ENCODE measurements around the gene CBR4.
"Not testable (repeated sequence)": the region's sequence is repeated elsewhere in the genome, so short reads cannot be mapped to it uniquely, and the experiment has no call there.

Gene CBR4

DNA sequence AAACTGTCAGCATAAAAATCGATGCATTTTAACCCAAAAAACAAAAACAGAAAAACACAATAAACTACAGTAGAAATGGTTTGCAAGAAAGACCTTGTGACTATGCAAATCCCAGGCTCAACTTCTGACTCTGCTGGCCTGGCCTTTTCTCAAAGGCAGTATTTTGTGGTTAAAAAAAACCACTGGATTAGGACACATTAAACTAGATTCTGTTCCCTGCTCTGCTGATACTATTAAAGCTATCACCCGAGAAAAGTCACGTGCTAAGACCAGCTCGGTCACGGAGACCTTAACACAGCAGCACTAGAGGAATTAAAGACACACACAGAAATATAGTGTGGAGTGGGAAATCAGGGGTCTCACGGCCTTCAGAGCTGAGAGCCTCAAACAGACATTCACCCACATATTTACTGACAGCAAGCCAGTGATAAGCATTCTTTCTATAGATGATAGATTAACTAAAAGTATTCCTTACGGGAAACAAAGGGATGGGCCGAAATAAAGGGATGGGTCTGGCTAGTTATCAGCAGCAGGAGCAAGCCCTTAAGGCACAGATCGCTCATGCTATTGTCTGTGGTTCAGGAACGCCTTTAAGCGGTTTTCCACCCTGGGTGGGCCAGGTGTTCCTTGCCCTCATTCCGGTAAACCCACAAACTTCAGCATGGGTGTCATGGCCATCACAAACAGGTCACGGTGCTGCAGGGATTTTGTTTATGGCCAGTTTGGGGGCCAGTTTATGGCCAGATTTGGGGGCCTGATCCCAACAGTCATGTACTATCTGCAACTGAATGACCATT lies 16.1 kb downstream of the CBR4 start:
- Histone ChIP-seq H3K4me1 (ENCODE audit: control insufficient read depth, insufficient read depth, low read length, unreplicated experiment) (no peaks in the 10 kb centered on the region), H3K36me3 (ENCODE audit: insufficient read depth, low read length) (0 out of 2 replicates have a peak, but pooled peaks cover 10% of the 10 kb centered on the region), H3K79me2 (ENCODE audit: control insufficient read depth, insufficient read depth, low read length, unreplicated experiment) (peaks cover under 1% of the 10 kb centered on the region), H3K27me3 (ENCODE audit: insufficient read depth, low read length) (no peaks in the 10 kb centered on the region), H2AFZ (ENCODE audit: low read length, unreplicated experiment) (no peak overlapping the region), H3K27ac (ENCODE audit: low read depth, low read length) (no peak overlapping the region), H3K4me3 (ENCODE audit: low read depth, low read length) (no peak overlapping the region)

DNA sequence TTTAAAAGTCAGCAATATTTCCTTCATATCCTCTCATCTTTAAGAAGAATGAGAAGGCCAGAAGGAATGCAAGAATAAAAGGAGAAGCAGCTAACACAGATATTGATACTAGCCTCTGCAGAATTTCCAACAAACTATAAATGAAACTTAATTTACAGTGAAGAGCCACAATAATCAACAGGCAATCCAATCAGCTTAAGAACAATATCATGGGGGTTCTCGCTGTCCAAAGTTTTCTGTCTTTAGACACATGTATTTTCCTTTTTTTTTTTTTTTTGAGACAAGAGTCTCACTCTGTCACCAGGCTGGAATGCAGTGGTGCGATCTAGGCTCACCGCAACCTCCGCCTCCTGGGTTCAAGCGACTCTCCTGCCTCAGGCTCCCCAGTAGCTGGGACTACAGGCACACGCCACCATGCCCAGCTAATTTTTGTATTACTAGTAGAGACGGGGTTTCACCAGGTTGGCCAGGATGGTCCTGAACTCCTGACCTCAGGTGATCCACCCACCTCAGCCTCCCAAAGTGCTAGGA lies 17.0 kb downstream of the CBR4 start:
- not testable (repeated sequence) for H3K4me1 ChIP-seq (ENCODE audit: control insufficient read depth, insufficient read depth, low read length, unreplicated experiment); H3K36me3 ChIP-seq (ENCODE audit: insufficient read depth, low read length); H3K79me2 ChIP-seq (ENCODE audit: control insufficient read depth, insufficient read depth, low read length, unreplicated experiment); H3K4me3 ChIP-seq (ENCODE audit: low read depth, low read length); H2AFZ ChIP-seq (ENCODE audit: low read length, unreplicated experiment); H3K27me3 ChIP-seq (ENCODE audit: insufficient read depth, low read length)
- H3K27ac ChIP-seq (ENCODE audit: low read depth, low read length), result 0 out of 2 replicates have a peak overlapping the region, but pooled peaks have one; percentile 9

DNA sequence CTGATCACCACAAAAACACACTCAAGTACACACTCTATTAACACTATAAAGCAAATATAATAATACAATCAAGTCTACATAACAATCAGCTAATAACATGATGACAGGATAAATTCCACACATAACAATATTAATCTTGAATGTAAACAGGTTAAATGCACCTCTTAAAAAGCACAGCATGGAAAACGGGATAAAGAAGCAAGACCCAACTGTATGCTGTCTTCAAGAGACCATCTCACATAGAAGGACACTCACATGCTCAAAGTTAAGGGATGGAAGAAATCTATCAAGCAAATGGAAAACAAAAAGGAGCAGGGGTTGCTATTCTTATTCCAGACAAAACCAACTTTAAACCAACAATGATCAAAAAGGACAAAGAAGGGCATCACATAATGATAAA lies 28.1 kb downstream of the CBR4 start:
- no peak overlapping the region for H3K27ac ChIP-seq (ENCODE audit: low read depth, low read length)
- H3K4me1 ChIP-seq (ENCODE audit: control insufficient read depth, insufficient read depth, low read length, unreplicated experiment), result peaks cover 12% of the 10 kb centered on the region
- H3K79me2 ChIP-seq (ENCODE audit: control insufficient read depth, insufficient read depth, low read length, unreplicated experiment), result no peaks in the 10 kb centered on the region
- no peak overlapping the region for H2AFZ ChIP-seq (ENCODE audit: low read length, unreplicated experiment)
- H3K27me3 ChIP-seq (ENCODE audit: insufficient read depth, low read length), result no peaks in the 10 kb centered on the region
- peaks cover 36% of the 10 kb centered on the region for H3K36me3 ChIP-seq (ENCODE audit: insufficient read depth, low read length)
- H3K4me3 ChIP-seq (ENCODE audit: low read depth, low read length), result no peak overlapping the region

DNA sequence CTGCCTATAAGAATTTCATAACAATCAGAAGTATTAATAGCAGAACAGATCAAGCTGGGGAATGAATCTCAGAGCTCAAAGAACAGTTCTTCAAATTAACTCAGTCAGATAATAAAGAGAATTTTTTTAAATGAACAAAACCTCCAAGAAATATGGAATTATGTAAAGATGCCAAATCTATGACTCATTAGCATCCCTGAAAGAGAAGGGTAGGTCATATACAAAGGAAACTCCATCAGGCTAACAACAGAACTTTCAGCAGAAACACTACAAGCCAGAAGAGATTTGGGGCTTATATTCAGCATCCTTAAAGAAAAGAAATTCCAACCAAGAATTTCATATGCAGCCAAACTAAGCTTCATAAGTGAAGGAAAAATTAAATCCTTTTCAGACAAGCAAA lies 28.6 kb downstream of the CBR4 start:
- H3K4me3 ChIP-seq (ENCODE audit: low read depth, low read length), result no peak overlapping the region
- no peaks in the 10 kb centered on the region for H3K79me2 ChIP-seq (ENCODE audit: control insufficient read depth, insufficient read depth, low read length, unreplicated experiment)
- no peak overlapping the region for H3K27ac ChIP-seq (ENCODE audit: low read depth, low read length)
- no peaks in the 10 kb centered on the region for H3K27me3 ChIP-seq (ENCODE audit: insufficient read depth, low read length)
- peaks cover 12% of the 10 kb centered on the region for H3K4me1 ChIP-seq (ENCODE audit: control insufficient read depth, insufficient read depth, low read length, unreplicated experiment)
- no peak overlapping the region for H2AFZ ChIP-seq (ENCODE audit: low read length, unreplicated experiment)
- peaks cover 39% of the 10 kb centered on the region for H3K36me3 ChIP-seq (ENCODE audit: insufficient read depth, low read length)

DNA sequence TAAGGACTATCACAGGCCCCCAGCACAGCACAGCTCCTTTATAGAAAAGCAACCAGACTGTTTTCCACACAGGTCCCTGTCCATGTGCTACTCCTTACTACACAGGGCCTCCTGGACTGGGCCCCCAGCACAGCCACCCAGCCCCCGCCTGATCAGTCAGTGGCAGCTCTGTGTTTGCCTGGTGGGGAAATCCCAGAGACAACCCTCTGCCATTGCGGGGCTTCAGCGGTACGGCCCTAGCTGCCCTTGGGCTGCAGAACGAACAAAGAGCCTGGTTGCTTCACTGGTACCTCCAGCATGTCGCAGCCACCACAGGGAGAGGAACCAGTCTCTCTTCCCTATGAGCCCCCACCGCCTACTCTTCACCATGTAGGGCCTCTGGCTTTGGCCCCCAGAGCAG lies 30.7 kb downstream of the CBR4 start:
- Histone ChIP-seq H3K79me2 (ENCODE audit: control insufficient read depth, insufficient read depth, low read length, unreplicated experiment) (no peaks in the 10 kb centered on the region), H3K36me3 (ENCODE audit: insufficient read depth, low read length) (peaks cover 44% of the 10 kb centered on the region), H3K27me3 (ENCODE audit: insufficient read depth, low read length) (no peaks in the 10 kb centered on the region)

DNA sequence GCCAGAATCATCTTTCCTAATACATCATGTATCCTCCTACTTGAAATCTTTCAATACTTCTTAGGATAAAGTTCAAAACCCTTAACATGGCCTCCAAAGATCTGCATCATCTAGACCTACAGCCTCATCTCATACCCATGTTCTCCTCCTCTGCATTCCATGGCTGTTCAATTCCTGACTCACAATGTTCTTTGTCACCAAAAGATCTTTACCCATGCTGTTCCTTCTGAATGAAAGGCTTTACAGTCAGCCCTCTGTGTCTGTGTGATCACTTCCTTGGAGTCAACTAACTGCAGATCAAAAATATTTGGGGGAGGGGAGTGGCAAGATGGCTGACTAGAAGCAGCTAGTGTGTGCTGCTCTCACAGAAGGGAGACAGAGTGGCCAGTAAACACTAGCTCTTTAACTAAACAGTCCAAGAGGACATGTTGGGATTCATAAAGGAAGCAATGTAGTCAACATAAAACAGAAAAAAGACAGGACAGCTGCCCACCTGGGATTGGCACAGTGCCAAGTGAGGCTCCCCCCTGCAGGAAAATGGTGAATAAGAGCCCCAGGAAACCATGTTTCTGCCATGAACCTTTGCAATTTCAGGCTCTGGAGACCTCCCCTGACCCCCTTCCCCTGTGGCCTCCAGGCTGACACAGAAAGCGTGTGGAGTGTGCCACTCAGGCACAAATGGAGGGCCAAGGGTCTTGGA lies 31.9 kb downstream of the CBR4 start:
- Histone ChIP-seq H2AFZ (ENCODE audit: low read length, unreplicated experiment) (no peak overlapping the region), H3K4me1 (ENCODE audit: control insufficient read depth, insufficient read depth, low read length, unreplicated experiment) (peaks cover 12% of the 10 kb centered on the region), H3K27ac (ENCODE audit: low read depth, low read length) (no peak overlapping the region), H3K27me3 (ENCODE audit: insufficient read depth, low read length) (no peaks in the 10 kb centered on the region), H3K4me3 (ENCODE audit: low read depth, low read length) (no peak overlapping the region), H3K36me3 (ENCODE audit: insufficient read depth, low read length) (peaks cover 51% of the 10 kb centered on the region; the same call in 1 of the 2 replicates), H3K79me2 (ENCODE audit: control insufficient read depth, insufficient read depth, low read length, unreplicated experiment) (no peaks in the 10 kb centered on the region)

More for the DNA sequence above, 30.7 kb downstream of the CBR4 start:
- Histone ChIP-seq H2AFZ (ENCODE audit: low read length, unreplicated experiment) (no peak overlapping the region), H3K4me1 (ENCODE audit: control insufficient read depth, insufficient read depth, low read length, unreplicated experiment) (peaks cover 12% of the 10 kb centered on the region), H3K27ac (ENCODE audit: low read depth, low read length) (no peak overlapping the region), H3K4me3 (ENCODE audit: low read depth, low read length) (no peak overlapping the region)

DNA sequence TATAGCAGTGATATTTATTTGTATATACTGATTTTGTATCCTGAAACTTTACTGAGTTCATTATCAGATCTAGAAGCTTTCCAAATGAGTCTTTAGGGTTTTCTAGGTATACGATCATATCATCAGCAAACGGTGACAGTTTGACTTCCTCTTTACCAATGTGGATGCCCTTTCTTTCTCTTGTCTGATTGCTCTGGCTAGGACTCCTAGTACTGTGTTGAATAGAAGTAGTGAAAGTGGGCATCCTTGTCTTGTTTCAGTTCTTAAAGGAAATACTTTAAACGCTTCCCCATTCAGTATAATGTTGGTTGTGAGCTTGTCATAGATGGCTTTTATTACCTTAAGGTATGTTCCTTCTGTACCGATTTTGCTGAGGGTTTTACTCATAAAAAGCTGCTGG lies 37.5 kb downstream of the CBR4 start:
- no peak overlapping the region for H2AFZ ChIP-seq (ENCODE audit: low read length, unreplicated experiment)
- no peaks in the 10 kb centered on the region for H3K27me3 ChIP-seq (ENCODE audit: insufficient read depth, low read length)
- peaks cover 32% of the 10 kb centered on the region; the same call in 1 of the 2 replicates for H3K36me3 ChIP-seq (ENCODE audit: insufficient read depth, low read length)
- no peak overlapping the region for H3K27ac ChIP-seq (ENCODE audit: low read depth, low read length)
- H3K4me1 ChIP-seq (ENCODE audit: control insufficient read depth, insufficient read depth, low read length, unreplicated experiment), result no peaks in the 10 kb centered on the region
- H3K79me2 ChIP-seq (ENCODE audit: control insufficient read depth, insufficient read depth, low read length, unreplicated experiment), result no peaks in the 10 kb centered on the region
- no peak overlapping the region for H3K4me3 ChIP-seq (ENCODE audit: low read depth, low read length)

DNA sequence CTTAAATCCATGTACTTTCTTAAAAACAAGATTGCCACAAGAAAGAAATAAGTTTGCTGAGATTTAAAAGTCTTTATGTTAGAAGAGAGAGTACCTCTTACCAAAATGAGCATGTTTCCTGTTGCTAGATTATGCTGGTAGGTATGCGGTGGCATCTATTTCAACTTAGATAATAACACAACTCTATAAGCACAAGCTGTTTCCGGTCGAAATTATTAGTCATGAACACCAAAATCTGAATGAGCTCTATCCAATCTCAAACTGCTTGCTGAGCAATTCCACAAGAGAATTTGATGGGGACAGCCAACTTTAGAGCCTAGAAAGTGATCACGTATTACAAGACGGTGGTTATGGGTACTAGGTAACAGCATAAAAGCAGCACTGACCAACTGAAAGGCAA lies 49.3 kb downstream of the CBR4 start:
- no peak overlapping the region for H3K4me3 ChIP-seq (ENCODE audit: low read depth, low read length)
- no peak overlapping the region for H3K27ac ChIP-seq (ENCODE audit: low read depth, low read length)
- no peaks in the 10 kb centered on the region for H3K4me1 ChIP-seq (ENCODE audit: control insufficient read depth, insufficient read depth, low read length, unreplicated experiment)
- no peaks in the 10 kb centered on the region for H3K79me2 ChIP-seq (ENCODE audit: control insufficient read depth, insufficient read depth, low read length, unreplicated experiment)
- no peak overlapping the region for H2AFZ ChIP-seq (ENCODE audit: low read length, unreplicated experiment)
- no peaks in the 10 kb centered on the region; the same call in 1 of the 2 replicates for H3K36me3 ChIP-seq (ENCODE audit: insufficient read depth, low read length)
- H3K27me3 ChIP-seq (ENCODE audit: insufficient read depth, low read length), result no peaks in the 10 kb centered on the region

DNA sequence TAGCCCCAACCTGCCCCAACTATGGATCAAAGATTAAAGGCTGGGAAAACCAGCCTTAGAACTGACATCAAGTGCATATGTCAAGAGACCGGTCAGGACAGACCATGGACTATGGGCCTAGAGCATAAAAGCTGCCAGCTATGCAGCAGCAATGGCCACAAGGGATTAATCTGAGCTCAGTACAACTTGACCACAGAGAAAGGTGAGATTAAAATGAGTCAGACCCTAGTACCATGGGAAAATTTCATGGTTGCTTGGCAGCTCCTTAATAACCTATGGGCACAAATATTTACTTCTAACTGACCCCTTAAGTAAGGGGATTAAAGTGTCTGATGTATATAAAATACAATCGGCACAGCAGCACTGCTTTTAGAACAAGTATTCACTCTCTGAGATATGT lies 54.4 kb downstream of the CBR4 start:
- H3K79me2 ChIP-seq (ENCODE audit: control insufficient read depth, insufficient read depth, low read length, unreplicated experiment), result no peaks in the 10 kb centered on the region
- no peaks in the 10 kb centered on the region for H3K36me3 ChIP-seq (ENCODE audit: insufficient read depth, low read length)

DNA sequence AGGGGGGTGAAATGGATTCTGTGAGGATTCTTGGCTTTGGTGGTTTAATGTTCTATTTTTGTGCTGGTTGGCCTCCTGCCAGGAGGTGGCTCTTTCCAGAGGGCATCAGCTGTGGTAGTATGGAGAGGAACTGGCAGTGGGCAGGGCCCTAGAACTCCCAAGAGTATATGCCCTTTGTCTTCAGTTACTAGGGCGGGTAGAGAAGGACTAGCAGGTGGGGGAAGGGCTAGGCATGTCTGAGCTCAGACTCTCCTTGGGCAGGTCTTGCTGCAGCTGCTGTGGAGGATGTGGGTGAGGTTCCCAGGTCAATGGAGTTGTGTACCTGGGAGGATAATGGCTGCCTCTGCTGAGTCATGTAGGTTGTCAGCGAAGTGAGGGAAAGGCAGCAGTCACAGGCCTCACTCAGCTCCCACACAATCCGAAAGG lies 57.2 kb downstream of the CBR4 start:
- not testable (repeated sequence) for H3K27me3 ChIP-seq (ENCODE audit: insufficient read depth, low read length); H3K4me3 ChIP-seq (ENCODE audit: low read depth, low read length); H3K79me2 ChIP-seq (ENCODE audit: control insufficient read depth, insufficient read depth, low read length, unreplicated experiment); H3K36me3 ChIP-seq (ENCODE audit: insufficient read depth, low read length); H2AFZ ChIP-seq (ENCODE audit: low read length, unreplicated experiment); H3K27ac ChIP-seq (ENCODE audit: low read depth, low read length); H3K4me1 ChIP-seq (ENCODE audit: control insufficient read depth, insufficient read depth, low read length, unreplicated experiment)

More for the DNA sequence above, 54.4 kb downstream of the CBR4 start:
- Histone ChIP-seq H2AFZ (ENCODE audit: low read length, unreplicated experiment) (no peak overlapping the region), H3K27ac (ENCODE audit: low read depth, low read length) (no peak overlapping the region), H3K27me3 (ENCODE audit: insufficient read depth, low read length) (no peaks in the 10 kb centered on the region), H3K4me1 (ENCODE audit: control insufficient read depth, insufficient read depth, low read length, unreplicated experiment) (no peaks in the 10 kb centered on the region), H3K4me3 (ENCODE audit: low read depth, low read length) (no peak overlapping the region)
